ENCODE measurements around the gene CLK4. TPM values are rescaled to one million over a fixed set of nuclear protein-coding genes. Genes with fewer than 3 reads are reported as not detected.

CLK4 gene
- 25.1 and 26.9 TPM in 2 replicates for total RNA-seq

GRCh38 chr5:178626484-178627258 lies at the start of gene CLK4:
TSS of gene CLK4 (minus strand) at chr5:178627050. CDS start at chr5:178623416, 3,634 bp downstream.
- intact Hi-C loops (cut with micrococcal nuclease) = loop anchor here (1.0 to 10.0 kb wide), 9 partner anchors 104 to 1444 kb away; partner anchors contain the start of genes CANX, HNRNPH1, PHYKPL and RNF130

GRCh38 chr5:178675922-178676321 lies 49.1 kb upstream of the CLK4 start:
- intact Hi-C loops (cut with micrococcal nuclease) = no loop called here

- intact Hi-C loops (cut with micrococcal nuclease) = no loop called here
Measured at GRCh38 chr5:178674334-178674733, 47.5 kb upstream of the CLK4 start.

DNA sequence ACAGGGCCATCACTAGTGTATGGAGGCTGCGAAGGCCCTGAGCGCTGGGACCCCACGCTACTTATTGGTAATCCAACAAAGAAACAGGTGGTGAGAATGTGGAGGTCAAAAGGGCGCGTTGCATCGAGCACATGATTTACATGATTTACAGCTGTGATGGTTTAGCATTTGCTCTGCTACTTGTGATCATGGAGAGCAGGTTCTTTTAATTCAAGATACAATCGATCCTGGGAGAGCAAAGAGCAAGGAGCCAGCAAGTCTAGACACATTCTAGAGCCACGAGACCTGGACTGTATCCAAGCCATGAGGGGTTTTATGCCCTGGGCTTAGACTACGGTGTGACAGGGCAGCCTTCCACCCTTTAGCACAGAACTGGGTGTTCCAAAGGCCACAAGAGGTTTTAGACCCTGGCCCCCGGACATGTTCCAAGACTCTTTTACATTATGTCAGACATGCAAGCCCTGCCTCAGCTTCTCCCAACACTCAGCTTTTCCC lies 47.0 kb upstream of the CLK4 start:
- intact Hi-C loops (cut with micrococcal nuclease) = no loop called here

GRCh38 chr5:178672630-178673029 lies 45.8 kb upstream of the CLK4 start:
- intact Hi-C loops (cut with micrococcal nuclease) = no loop called here

GRCh38 chr5:178671602-178672144 lies 44.8 kb upstream of the CLK4 start:
- intact Hi-C loops (cut with micrococcal nuclease) = no loop called here

DNA sequence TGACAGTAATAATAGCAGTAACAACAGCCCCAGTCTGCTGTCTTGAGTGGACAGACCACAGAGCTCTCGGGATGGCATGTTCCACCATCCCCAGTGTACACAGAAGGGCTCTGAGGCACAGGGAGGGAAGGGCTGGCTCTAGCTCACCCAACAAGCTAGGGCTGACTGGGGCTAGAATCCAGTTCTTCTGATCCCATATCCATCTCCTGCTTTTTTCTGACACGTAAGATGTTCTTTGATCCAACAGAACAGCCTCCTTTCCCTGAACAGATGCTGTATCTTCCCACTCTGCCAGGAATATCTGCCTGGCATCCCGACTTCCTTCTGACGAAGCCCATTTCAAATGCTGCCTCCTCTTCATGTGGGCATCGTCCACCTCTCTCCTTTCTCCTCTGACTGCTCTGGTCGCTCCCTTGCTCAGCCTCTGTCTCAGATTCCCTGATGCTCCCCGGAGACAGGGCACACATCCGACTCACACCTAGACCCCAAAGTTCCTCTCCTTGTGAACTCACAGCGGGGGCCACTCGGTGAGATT lies 43.6 kb upstream of the CLK4 start:
- intact Hi-C loops (cut with micrococcal nuclease) = no loop called here

DNA sequence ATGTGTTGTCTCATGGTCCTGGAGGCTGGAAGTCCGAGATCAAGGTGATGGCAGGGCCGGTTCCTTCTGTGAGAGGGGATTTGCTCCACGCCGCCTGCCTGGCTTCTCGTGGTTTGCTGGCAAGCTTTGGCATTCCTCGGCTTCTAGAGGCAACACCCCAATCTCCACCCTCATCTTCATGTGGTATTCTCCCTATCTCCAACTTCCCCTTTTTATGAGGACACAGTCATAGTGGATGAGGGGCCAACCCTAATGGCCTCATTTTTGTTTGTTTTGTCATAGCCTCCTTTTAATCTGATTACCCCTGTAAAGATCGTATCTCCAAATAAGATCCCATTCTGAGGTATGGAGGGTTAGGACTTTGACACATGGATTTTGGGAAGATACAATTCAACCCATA lies 41.7 kb upstream of the CLK4 start:
- intact Hi-C loops (cut with micrococcal nuclease) = no loop called here

- intact Hi-C loops (cut with micrococcal nuclease) = no loop called here
Measured at GRCh38 chr5:178667688-178668087, 40.8 kb upstream of the CLK4 start.

DNA sequence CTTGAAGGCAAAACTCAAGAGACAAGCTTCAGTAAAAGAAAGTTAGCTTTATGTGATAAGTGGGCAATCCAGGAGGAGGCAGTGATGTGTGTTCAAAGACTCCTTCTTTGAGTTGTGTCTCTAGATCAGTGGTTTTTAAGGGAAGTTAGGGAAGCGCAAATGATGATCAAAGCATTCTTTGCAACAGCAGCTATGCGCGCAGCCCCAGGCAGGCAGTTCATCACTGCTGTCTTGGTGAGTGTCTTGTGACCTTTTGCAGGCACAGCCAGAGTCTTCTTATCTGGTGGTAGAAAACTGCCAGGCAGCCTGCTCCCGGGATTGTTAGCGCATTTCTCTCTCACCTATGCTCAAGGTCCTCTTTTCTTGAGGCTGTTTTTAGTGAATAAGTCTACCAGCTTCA lies 40.3 kb upstream of the CLK4 start:
- intact Hi-C loops (cut with micrococcal nuclease) = no loop called here

GRCh38 chr5:178664141-178664540 lies 37.3 kb upstream of the CLK4 start:
- intact Hi-C loops (cut with micrococcal nuclease) = no loop called here

- intact Hi-C loops (cut with micrococcal nuclease) = no loop called here
Measured at GRCh38 chr5:178662541-178662860, 35.7 kb upstream of the CLK4 start.

GRCh38 chr5:178661836-178662540 lies 35.1 kb upstream of the CLK4 start:
- intact Hi-C loops (cut with micrococcal nuclease) = no loop called here

- intact Hi-C loops (cut with micrococcal nuclease) = no loop called here
Measured at GRCh38 chr5:178651046-178651810, 24.4 kb upstream of the CLK4 start.

DNA sequence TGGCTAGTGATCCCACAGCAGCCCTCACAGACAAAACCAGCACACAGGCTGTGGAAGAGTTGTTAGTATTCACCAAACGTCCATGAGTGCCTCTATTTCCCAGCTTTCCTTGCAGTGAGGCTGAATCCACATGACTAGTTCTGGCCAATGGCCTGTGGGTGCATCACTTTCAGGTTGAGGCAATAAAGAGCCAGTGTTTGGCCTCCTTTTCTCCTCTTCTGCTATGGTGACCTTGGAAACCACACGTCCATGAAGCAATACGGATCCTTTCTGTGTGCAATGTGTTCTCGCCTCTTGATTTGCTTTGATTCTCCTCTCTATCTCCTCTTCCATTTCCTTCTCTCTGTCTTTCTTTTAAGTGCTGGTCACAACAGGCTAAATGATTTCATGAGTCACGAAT lies 23.4 kb upstream of the CLK4 start:
- intact Hi-C loops (cut with micrococcal nuclease) = no loop called here

GRCh38 chr5:178649580-178649979 lies 22.7 kb upstream of the CLK4 start:
- intact Hi-C loops (cut with micrococcal nuclease) = no loop called here

DNA sequence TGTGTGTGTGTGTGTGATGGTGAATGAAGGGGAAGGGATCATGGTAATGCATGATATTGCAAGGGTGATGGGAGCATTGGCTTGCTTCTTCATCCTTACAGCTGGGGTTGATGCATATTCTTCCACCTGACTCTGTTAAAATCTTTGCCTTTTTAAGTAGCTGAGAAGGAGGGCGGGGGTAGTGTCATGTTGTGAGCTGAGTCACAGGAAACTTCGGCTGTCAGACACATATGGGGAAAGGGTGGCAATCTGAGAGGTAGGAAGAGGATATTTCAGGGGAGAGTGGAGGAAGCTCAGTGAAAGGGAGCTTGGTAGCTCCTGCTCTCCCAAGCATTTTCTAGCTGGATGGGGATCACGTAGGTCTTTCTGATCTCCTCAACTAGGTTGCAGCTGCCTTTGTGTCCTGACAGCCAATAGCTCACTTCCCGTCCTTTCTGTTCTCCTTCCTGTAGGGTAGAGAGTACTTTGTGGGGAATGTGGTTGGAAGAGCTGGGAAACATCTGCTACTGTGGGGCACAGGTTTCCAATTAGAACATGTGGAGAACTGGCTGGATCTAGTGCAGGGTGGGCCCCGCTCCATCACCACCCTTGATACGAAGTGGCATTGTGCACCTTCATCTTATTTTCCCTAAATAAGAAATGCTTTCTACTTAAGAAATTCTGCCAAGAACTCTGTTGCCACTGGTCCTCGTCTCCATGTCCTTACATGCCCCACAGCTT lies 18.1 kb upstream of the CLK4 start:
- intact Hi-C loops (cut with micrococcal nuclease) = no loop called here

- intact Hi-C loops (cut with micrococcal nuclease) = no loop called here
Measured at GRCh38 chr5:178642351-178642909, 15.6 kb upstream of the CLK4 start.

- intact Hi-C loops (cut with micrococcal nuclease) = no loop called here
Measured at GRCh38 chr5:178641711-178642110, 14.9 kb upstream of the CLK4 start.

GRCh38 chr5:178640331-178641045 lies 13.6 kb upstream of the CLK4 start:
- intact Hi-C loops (cut with micrococcal nuclease) = no loop called here
